ENCODE results near the gene ACAA1. TPM values are rescaled to one million over a fixed set of nuclear protein-coding genes. Genes with fewer than 3 reads are reported as not detected.
"Not testable (repeated sequence)": the region's sequence is repeated elsewhere in the genome, so short reads cannot be mapped to it uniquely, and the experiment has no call there.

ACAA1 gene
- total RNA-seq, 2 experiments from 2014 or later, result 56.4 to 58.9 TPM

DNA sequence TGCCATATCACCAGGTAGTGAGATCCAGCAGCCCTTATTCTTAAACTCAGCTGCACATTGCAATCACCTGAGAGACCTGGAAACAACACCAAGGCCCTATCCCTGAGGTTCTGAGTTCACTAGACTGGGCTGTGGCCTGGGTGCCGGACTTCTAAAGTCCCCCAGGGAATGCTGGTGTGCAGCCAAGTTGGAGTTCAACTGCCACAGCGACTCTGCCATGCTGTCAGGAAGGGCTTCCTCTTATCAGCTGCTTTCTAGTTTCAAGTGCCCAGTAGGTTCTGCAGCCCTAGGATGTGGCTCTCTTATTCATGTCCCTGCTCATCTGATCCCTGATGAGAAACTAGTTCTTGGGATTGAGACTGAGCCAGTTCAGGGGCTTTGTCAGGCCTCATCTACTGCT is 47.8 kb downstream of the ACAA1 start:
- TF ChIP-seq, protein P1, sequence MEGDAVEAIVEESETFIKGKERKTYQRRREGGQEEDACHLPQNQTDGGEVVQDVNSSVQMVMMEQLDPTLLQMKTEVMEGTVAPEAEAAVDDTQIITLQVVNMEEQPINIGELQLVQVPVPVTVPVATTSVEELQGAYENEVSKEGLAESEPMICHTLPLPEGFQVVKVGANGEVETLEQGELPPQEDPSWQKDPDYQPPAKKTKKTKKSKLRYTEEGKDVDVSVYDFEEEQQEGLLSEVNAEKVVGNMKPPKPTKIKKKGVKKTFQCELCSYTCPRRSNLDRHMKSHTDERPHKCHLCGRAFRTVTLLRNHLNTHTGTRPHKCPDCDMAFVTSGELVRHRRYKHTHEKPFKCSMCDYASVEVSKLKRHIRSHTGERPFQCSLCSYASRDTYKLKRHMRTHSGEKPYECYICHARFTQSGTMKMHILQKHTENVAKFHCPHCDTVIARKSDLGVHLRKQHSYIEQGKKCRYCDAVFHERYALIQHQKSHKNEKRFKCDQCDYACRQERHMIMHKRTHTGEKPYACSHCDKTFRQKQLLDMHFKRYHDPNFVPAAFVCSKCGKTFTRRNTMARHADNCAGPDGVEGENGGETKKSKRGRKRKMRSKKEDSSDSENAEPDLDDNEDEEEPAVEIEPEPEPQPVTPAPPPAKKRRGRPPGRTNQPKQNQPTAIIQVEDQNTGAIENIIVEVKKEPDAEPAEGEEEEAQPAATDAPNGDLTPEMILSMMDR (IDR thresholded peaks at IDR 0.05), result no peak
- ATAC-seq (ENCODE audit: poor library complexity) (no peak), DNase-seq (no peak)
- Mint-ChIP-seq H3K27me3 (no peaks in the 10 kb centered on the region), H3K36me3 (ENCODE audit: low read depth) (peaks cover 13% of the 10 kb centered on the region), H3K4me3 (no peak overlapping the region), H3K27ac (no peak overlapping the region), H3K9me3 (peaks cover 2% of the 10 kb centered on the region), H3K4me1 (ENCODE audit: low read depth) (no peaks in the 10 kb centered on the region)
- H3K27me3 ChIP-seq (ENCODE audit: control insufficient read depth in 1 of 2, insufficient read depth in 2 of 2, low read length in 2 of 2), result no peaks in the 10 kb centered on the region
- ChIA-PET CTCF (no interaction called here), POLR2A (no interaction called here)
- H3K36me3 ChIP-seq (ENCODE audit: insufficient read depth, low read length), result no peaks in the 10 kb centered on the region
- intact Hi-C loops (cut with DNase I, micrococcal nuclease), result no loop called here
- H3K4me1 ChIP-seq (ENCODE audit: insufficient read depth, low read length), result no peaks in the 10 kb centered on the region
- peaks cover 4 to 5% of the 10 kb centered on the region in 2 experiments for H3K9me3 ChIP-seq (ENCODE audit: control insufficient read depth in 1 of 2, insufficient read depth in 1 of 2, low read length in 2 of 2)
- H3K27ac ChIP-seq (ENCODE audit: low read depth in 1 of 2, low read length in 2 of 2), result no peak overlapping the region
- no peak overlapping the region for H3K4me3 ChIP-seq (ENCODE audit: low read length)

DNA sequence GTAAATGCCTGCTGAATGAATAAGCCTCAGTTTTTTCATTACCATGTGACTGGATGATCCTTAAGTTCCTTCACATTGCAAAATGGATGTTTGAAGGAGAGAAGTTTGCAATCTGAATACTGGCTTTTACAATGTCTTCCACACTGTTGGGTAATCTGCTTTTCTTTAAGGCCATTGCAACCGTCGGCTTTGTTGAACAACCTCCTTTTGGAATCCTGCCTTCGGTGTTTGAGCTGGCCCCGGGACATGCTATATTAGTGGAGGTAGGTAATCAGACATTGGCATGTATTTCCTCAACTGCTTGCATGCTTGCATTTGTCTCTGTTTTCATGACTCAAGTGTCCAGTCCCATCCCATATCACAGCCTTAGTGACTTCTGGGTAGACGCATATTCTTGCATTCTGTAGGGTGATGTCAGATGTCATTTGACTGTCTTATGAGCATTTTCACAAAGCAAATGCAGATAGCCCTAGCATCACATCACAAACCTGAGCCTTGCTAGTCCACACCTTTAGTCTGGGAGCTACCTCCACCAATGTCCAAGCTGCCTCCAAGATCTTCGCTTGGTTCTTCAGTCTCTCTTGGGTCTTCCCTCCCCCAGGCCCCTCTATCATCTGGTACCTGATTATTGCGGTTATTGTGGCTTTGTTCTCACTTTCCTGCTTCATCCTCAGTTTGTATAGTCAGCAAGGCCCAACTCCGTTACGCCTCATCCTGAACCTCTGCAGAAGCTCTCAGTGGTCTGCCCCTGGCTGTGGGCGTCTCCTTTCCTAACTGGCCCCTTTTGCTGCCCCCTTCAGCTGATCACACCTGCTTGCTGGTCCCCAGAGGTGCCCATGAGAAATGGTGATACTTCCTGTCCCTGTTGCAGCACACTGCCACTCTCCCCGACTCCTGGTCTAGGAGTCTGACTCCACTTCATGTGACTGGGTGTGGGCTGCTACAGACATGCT is 48.5 kb downstream of the ACAA1 start:
- ChIA-PET CTCF (no interaction called here), POLR2A (no interaction called here)
- Histone ChIP-seq H3K27ac (ENCODE audit: low read depth in 1 of 2, low read length in 2 of 2) (no peak overlapping the region), H3K27me3 (ENCODE audit: control insufficient read depth in 1 of 2, insufficient read depth in 2 of 2, low read length in 2 of 2) (no peaks in the 10 kb centered on the region), H3K4me1 (ENCODE audit: insufficient read depth, low read length) (no peaks in the 10 kb centered on the region), H3K9me3 (ENCODE audit: control insufficient read depth in 1 of 2, insufficient read depth in 1 of 2, low read length in 2 of 2) (peaks cover 7 to 10% of the 10 kb centered on the region in 2 experiments), H3K36me3 (ENCODE audit: insufficient read depth, low read length) (no peaks in the 10 kb centered on the region), H3K4me3 (ENCODE audit: low read length) (no peak overlapping the region)
- peaks cover 6% of the 10 kb centered on the region for H3K9me3 Mint-ChIP-seq
- TF ChIP-seq, protein P1 (IDR thresholded peaks at IDR 0.05), result no peak
- no peak overlapping the region for H3K27ac Mint-ChIP-seq
- H3K27me3 Mint-ChIP-seq, result no peaks in the 10 kb centered on the region
- no peaks in the 10 kb centered on the region for H3K4me1 Mint-ChIP-seq (ENCODE audit: low read depth)
- intact Hi-C loops (cut with DNase I, micrococcal nuclease), result no loop called here
- H3K36me3 Mint-ChIP-seq (ENCODE audit: low read depth), result peaks cover 17% of the 10 kb centered on the region
- no peak for DNase-seq
- no peak for ATAC-seq (ENCODE audit: poor library complexity)
- H3K4me3 Mint-ChIP-seq, result no peak overlapping the region

DNA sequence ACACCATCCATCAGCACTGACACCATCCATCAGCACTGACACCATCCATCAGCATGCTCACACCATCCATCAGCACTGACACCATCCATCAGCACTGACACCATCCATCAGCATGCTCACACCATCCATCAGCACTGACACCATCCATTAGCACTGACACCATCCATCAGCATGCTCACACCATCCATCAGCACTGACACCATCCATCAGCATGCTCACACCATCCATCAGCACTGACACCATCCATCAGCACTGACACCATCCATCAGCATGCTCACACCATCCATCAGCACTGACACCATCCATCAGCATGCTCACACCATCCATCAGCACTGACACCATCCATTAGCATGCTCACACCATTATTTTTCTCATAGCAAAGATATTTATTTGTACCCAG is 49.6 kb downstream of the ACAA1 start:
- peaks cover 7 to 10% of the 10 kb centered on the region in 2 experiments for H3K9me3 ChIP-seq (ENCODE audit: control insufficient read depth in 1 of 2, insufficient read depth in 1 of 2, low read length in 2 of 2)
- ATAC-seq (ENCODE audit: poor library complexity); H3K4me1 Mint-ChIP-seq (ENCODE audit: low read depth); H3K9me3 Mint-ChIP-seq; H3K27me3 ChIP-seq (ENCODE audit: control insufficient read depth in 1 of 2, insufficient read depth in 2 of 2, low read length in 2 of 2); H3K27ac ChIP-seq (ENCODE audit: low read depth in 1 of 2, low read length in 2 of 2); H3K4me3 ChIP-seq (ENCODE audit: low read length); CTCF ChIA-PET; H3K27ac Mint-ChIP-seq; H3K36me3 ChIP-seq (ENCODE audit: insufficient read depth, low read length); intact Hi-C loops (cut with DNase I, micrococcal nuclease); H3K4me1 ChIP-seq (ENCODE audit: insufficient read depth, low read length); POLR2A ChIA-PET; H3K27me3 Mint-ChIP-seq; H3K4me3 Mint-ChIP-seq; DNase-seq: not testable (repeated sequence)
- H3K36me3 Mint-ChIP-seq (ENCODE audit: low read depth), result peaks cover 17% of the 10 kb centered on the region
